OCI-LY1 (cell line): ENCODE data around the gene MUL1.

Experiments
- CTCF ChIP-seq: fragments of 200-600 bp; sonication (generic), shearing (Covaris generic); IDR thresholded peaks from 2 replicates; pipeline ENCODE4 v1.5.1; 2017; ENCODE audit warnings: mild to moderate bottlenecking, antibody characterized with exemption, low read length, moderate library complexity, mixed read lengths
- EZH2 ChIP-seq: fragments of 200-600 bp; sonication (generic), shearing (Covaris generic); IDR thresholded peaks from 2 replicates; pipeline ENCODE4 v1.8.0; 2017; ENCODE audit warnings: borderline replicate concordance, mixed run types, mild to moderate bottlenecking, antibody characterized with exemption, low read length, moderate library complexity, mixed read lengths

GRCh38 chr1:20511518-20512428 is 3.8 kb upstream of the MUL1 start:
- no peak for TF ChIP-seq CTCF
- TF ChIP-seq EZH2, result no peak
